ENCODE results near the gene SECISBP2L.

The SECISBP2L gene

DNA sequence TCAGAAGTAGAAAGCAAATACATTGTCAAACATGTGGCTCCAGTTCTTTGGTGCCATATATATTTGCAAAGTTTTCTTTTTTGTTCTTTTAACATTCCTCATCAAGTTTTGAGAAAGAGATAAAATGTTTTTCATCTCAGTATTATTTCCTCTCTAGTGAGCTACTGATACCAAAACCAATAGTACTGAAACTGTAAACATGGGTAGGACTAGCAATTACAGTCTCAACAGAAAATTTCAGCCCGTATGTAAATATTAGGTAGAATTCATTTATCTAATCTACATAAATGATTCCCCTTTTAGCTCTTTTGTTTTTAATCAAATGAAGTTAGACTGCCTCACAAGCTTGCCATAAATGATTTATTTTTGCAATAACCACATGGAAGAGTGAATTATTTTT is 21.4 kb downstream of the SECISBP2L start:
- no CpG with 5 or more reads among the region's 1 CpG for WGBS, 2 donors (ENCODE audit: extremely low coverage in 2 of 2, insufficient read length in 2 of 2, insufficient replicate concordance in 1 of 2)
- Histone ChIP-seq H3K36me3 (replicated peaks in 1 of 2; ENCODE audit: control insufficient read depth in 2 of 2, insufficient read depth in 2 of 2, low read length in 2 of 2) (peaks cover 4 to 91% of the 10 kb centered on the region in 2 donors), H3K4me3 (ENCODE audit: low read length in 2 of 2) (no peak overlapping the region), H3K9me3 (replicated peaks in 1 of 2; ENCODE audit: control insufficient read depth in 2 of 2, insufficient read depth in 1 of 2, low read depth in 1 of 2, low read length in 2 of 2) (no peaks in the 10 kb centered on the region), H3K4me2 (ENCODE audit: insufficient read depth, low read length, poor library complexity, severe bottlenecking) (no peak overlapping the region), H3K23ac (ENCODE audit: low read depth, low read length, poor library complexity) (no peak overlapping the region), H2AK5ac (ENCODE audit: low read depth, low read length) (no peak overlapping the region), H2BK120ac (ENCODE audit: low read depth, low read length) (no peak overlapping the region), H3K27me3 (ENCODE audit: control insufficient read depth in 3 of 3, insufficient read depth in 3 of 3, low read depth in 1 of 3, low read length in 3 of 3) (no peaks in the 10 kb centered on the region), H3K9ac (ENCODE audit: low read depth, low read length, poor library complexity) (no peak overlapping the region), H2AFZ (ENCODE audit: low read length) (no peak overlapping the region), H3K79me1 (ENCODE audit: low read depth, low read length) (no peaks in the 10 kb centered on the region), H3K27ac (replicated peaks; ENCODE audit: low read length) (no peak overlapping the region), H3K4ac (ENCODE audit: low read length) (no peak overlapping the region), H3K14ac (ENCODE audit: low read length) (no peak overlapping the region), H2BK5ac (ENCODE audit: low read length) (no peak overlapping the region), H4K91ac (ENCODE audit: low read depth, low read length, poor library complexity) (no peak overlapping the region), H3K18ac (ENCODE audit: low read length) (no peak overlapping the region), H2BK12ac (ENCODE audit: low read length) (no peak overlapping the region), H3K4me1 (ENCODE audit: control insufficient read depth in 2 of 2, insufficient read depth in 1 of 2, low read depth in 1 of 2, low read length in 2 of 2) (no peaks in the 10 kb centered on the region), H4K8ac (ENCODE audit: low read depth, low read length) (no peak overlapping the region), H2BK15ac (ENCODE audit: low read length) (no peak overlapping the region)
- no peak for DNase-seq (ENCODE audit: low spot score)

DNA sequence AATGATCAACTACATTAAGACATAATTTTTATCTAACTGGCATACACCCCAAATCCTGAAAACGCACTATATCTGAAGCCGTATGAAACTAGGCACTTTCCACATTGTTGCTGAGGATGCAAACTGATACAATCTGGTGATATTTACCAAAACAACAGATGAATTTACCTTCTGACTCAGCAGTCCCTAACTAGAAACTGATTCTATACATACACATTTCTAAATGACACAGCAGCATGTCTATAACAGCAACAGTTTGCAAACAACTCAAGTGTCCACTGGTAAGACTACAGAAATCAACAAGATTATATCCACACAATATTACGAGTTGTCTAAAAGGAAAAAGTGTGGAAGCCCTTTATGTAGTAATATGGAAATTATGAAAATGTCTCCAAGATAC is 22.9 kb downstream of the SECISBP2L start:
- Histone ChIP-seq H2AK5ac (ENCODE audit: low read depth, low read length) (no peak overlapping the region), H3K27ac (replicated peaks; ENCODE audit: low read length) (no peak overlapping the region), H3K18ac (ENCODE audit: low read length) (no peak overlapping the region), H3K36me3 (replicated peaks in 1 of 2; ENCODE audit: control insufficient read depth in 2 of 2, insufficient read depth in 2 of 2, low read length in 2 of 2) (peaks cover 4 to 79% of the 10 kb centered on the region in 2 donors), H3K23ac (ENCODE audit: low read depth, low read length, poor library complexity) (no peak overlapping the region), H4K8ac (ENCODE audit: low read depth, low read length) (no peak overlapping the region), H3K9me3 (replicated peaks in 1 of 2; ENCODE audit: control insufficient read depth in 2 of 2, insufficient read depth in 1 of 2, low read depth in 1 of 2, low read length in 2 of 2) (no peaks in the 10 kb centered on the region), H3K27me3 (ENCODE audit: control insufficient read depth in 3 of 3, insufficient read depth in 3 of 3, low read depth in 1 of 3, low read length in 3 of 3) (no peaks in the 10 kb centered on the region), H4K91ac (ENCODE audit: low read depth, low read length, poor library complexity) (no peak overlapping the region), H2BK120ac (ENCODE audit: low read depth, low read length) (no peak overlapping the region), H2BK12ac (ENCODE audit: low read length) (no peak overlapping the region), H3K4ac (ENCODE audit: low read length) (no peak overlapping the region), H3K4me3 (ENCODE audit: low read length in 2 of 2) (no peak overlapping the region), H3K9ac (ENCODE audit: low read depth, low read length, poor library complexity) (no peak overlapping the region), H3K4me2 (ENCODE audit: insufficient read depth, low read length, poor library complexity, severe bottlenecking) (no peak overlapping the region), H2BK5ac (ENCODE audit: low read length) (no peak overlapping the region), H2BK15ac (ENCODE audit: low read length) (no peak overlapping the region), H3K14ac (ENCODE audit: low read length) (no peak overlapping the region), H2AFZ (ENCODE audit: low read length) (no peak overlapping the region), H3K4me1 (ENCODE audit: control insufficient read depth in 2 of 2, insufficient read depth in 1 of 2, low read depth in 1 of 2, low read length in 2 of 2) (no peaks in the 10 kb centered on the region), H3K79me1 (ENCODE audit: low read depth, low read length) (no peaks in the 10 kb centered on the region)
- no CpG with 5 or more reads among the region's 3 CpGs for WGBS, 2 donors (ENCODE audit: extremely low coverage in 2 of 2, insufficient read length in 2 of 2, insufficient replicate concordance in 1 of 2)
- no peak for DNase-seq (ENCODE audit: low spot score)

GRCh38 chr15:49015896-49016295 is 30.4 kb downstream of the SECISBP2L start:
- Histone ChIP-seq H2AFZ (ENCODE audit: low read length) (no peak overlapping the region), H3K27me3 (ENCODE audit: control insufficient read depth in 3 of 3, insufficient read depth in 3 of 3, low read depth in 1 of 3, low read length in 3 of 3) (no peaks in the 10 kb centered on the region), H3K9me3 (replicated peaks in 1 of 2; ENCODE audit: control insufficient read depth in 2 of 2, insufficient read depth in 1 of 2, low read depth in 1 of 2, low read length in 2 of 2) (peaks cover 0 to 1% of the 10 kb centered on the region in 2 donors), H3K4me3 (ENCODE audit: low read length in 2 of 2) (no peak overlapping the region), H3K18ac (ENCODE audit: low read length) (no peak overlapping the region), H3K4me2 (ENCODE audit: insufficient read depth, low read length, poor library complexity, severe bottlenecking) (no peak overlapping the region), H2BK5ac (ENCODE audit: low read length) (no peak overlapping the region), H2BK15ac (ENCODE audit: low read length) (no peak overlapping the region), H3K79me1 (ENCODE audit: low read depth, low read length) (no peaks in the 10 kb centered on the region), H3K4me1 (ENCODE audit: control insufficient read depth in 2 of 2, insufficient read depth in 1 of 2, low read depth in 1 of 2, low read length in 2 of 2) (no peaks in the 10 kb centered on the region), H4K8ac (ENCODE audit: low read depth, low read length) (no peak overlapping the region), H3K4ac (ENCODE audit: low read length) (no peak overlapping the region), H4K91ac (ENCODE audit: low read depth, low read length, poor library complexity) (no peak overlapping the region), H3K36me3 (replicated peaks in 1 of 2; ENCODE audit: control insufficient read depth in 2 of 2, insufficient read depth in 2 of 2, low read length in 2 of 2) (peaks cover 7 to 77% of the 10 kb centered on the region in 2 donors), H2BK120ac (ENCODE audit: low read depth, low read length) (no peak overlapping the region), H2BK12ac (ENCODE audit: low read length) (no peak overlapping the region), H3K23ac (ENCODE audit: low read depth, low read length, poor library complexity) (no peak overlapping the region), H2AK5ac (ENCODE audit: low read depth, low read length) (no peak overlapping the region), H3K27ac (replicated peaks; ENCODE audit: low read length) (no peak overlapping the region), H3K14ac (ENCODE audit: low read length) (no peak overlapping the region), H3K9ac (ENCODE audit: low read depth, low read length, poor library complexity) (no peak overlapping the region)
- no CpG with 5 or more reads among the region's 2 CpGs for WGBS, 2 donors (ENCODE audit: extremely low coverage in 2 of 2, insufficient read length in 2 of 2, insufficient replicate concordance in 1 of 2)
- DNase-seq (ENCODE audit: low spot score): no peak

- Histone ChIP-seq H3K4me1 (ENCODE audit: control insufficient read depth in 2 of 2, insufficient read depth in 1 of 2, low read depth in 1 of 2, low read length in 2 of 2) (no peaks in the 10 kb centered on the region), H3K79me1 (ENCODE audit: low read depth, low read length) (no peaks in the 10 kb centered on the region), H3K9ac (ENCODE audit: low read depth, low read length, poor library complexity) (no peak overlapping the region), H2BK5ac (ENCODE audit: low read length) (no peak overlapping the region), H2AK5ac (ENCODE audit: low read depth, low read length) (no peak overlapping the region), H4K8ac (ENCODE audit: low read depth, low read length) (no peak overlapping the region), H3K14ac (ENCODE audit: low read length) (no peak overlapping the region), H3K4me3 (ENCODE audit: low read length in 2 of 2) (no peak overlapping the region), H4K91ac (ENCODE audit: low read depth, low read length, poor library complexity) (no peak overlapping the region), H3K4ac (ENCODE audit: low read length) (no peak overlapping the region), H2AFZ (ENCODE audit: low read length) (no peak overlapping the region), H2BK120ac (ENCODE audit: low read depth, low read length) (no peak overlapping the region), H2BK12ac (ENCODE audit: low read length) (no peak overlapping the region), H3K27me3 (ENCODE audit: control insufficient read depth in 3 of 3, insufficient read depth in 3 of 3, low read depth in 1 of 3, low read length in 3 of 3) (no peaks in the 10 kb centered on the region), H3K4me2 (ENCODE audit: insufficient read depth, low read length, poor library complexity, severe bottlenecking) (no peak overlapping the region), H3K36me3 (replicated peaks in 1 of 2; ENCODE audit: control insufficient read depth in 2 of 2, insufficient read depth in 2 of 2, low read length in 2 of 2) (peaks cover 12 to 69% of the 10 kb centered on the region in 2 donors), H3K27ac (replicated peaks; ENCODE audit: low read length) (no peak overlapping the region), H2BK15ac (ENCODE audit: low read length) (no peak overlapping the region), H3K23ac (ENCODE audit: low read depth, low read length, poor library complexity) (no peak overlapping the region), H3K9me3 (replicated peaks in 1 of 2; ENCODE audit: control insufficient read depth in 2 of 2, insufficient read depth in 1 of 2, low read depth in 1 of 2, low read length in 2 of 2) (peaks cover 0 to 3% of the 10 kb centered on the region in 2 donors), H3K18ac (ENCODE audit: low read length) (no peak overlapping the region)
- WGBS, 2 donors (ENCODE audit: extremely low coverage in 2 of 2, insufficient read length in 2 of 2, insufficient replicate concordance in 1 of 2): no CpG with 5 or more reads among the region's 2 CpGs
- DNase-seq (ENCODE audit: low spot score): no peak
These were observed 46.9 kb downstream of the SECISBP2L start for GRCh38 chr15:48999314-48999713.
